Measurements from ENCODE around the gene FRS3.

FRS3 gene

GRCh38 chr6:41741625-41742490, 37.8 kb downstream of the FRS3 start:
- DNase-seq (ENCODE audit: low spot score), result no peak

- DNase-seq (ENCODE audit: low spot score), result no peak
Observed at GRCh38 chr6:41740366-41741162, 39.1 kb downstream of the FRS3 start.

GRCh38 chr6:41739041-41739440, 40.7 kb downstream of the FRS3 start:
- no peak for DNase-seq (ENCODE audit: low spot score)

- no peak for DNase-seq (ENCODE audit: low spot score)
Observed at GRCh38 chr6:41737591-41738130, 42.0 kb downstream of the FRS3 start.

GRCh38 chr6:41736800-41737555, 42.7 kb downstream of the FRS3 start:
- no peak for DNase-seq (ENCODE audit: low spot score)

- no peak for DNase-seq (ENCODE audit: low spot score)
Observed at GRCh38 chr6:41736186-41736733, 43.4 kb downstream of the FRS3 start.

GRCh38 chr6:41735427-41736185, 44.1 kb downstream of the FRS3 start, which contains the start of gene TFEB:
Gene TFEB, minus strand, starts transcription at chr6:41735608. Its CDS starts 44,395 bp downstream, at chr6:41691213.
- DNase-seq (ENCODE audit: low spot score), result peak; percentile 83

- peak; percentile 7 for DNase-seq (ENCODE audit: low spot score)
Observed at GRCh38 chr6:41734666-41735426, 44.9 kb downstream of the FRS3 start.

GRCh38 chr6:41733707-41734665, 45.7 kb downstream of the FRS3 start:
- peak; percentile 28 for DNase-seq (ENCODE audit: low spot score)

- no peak for DNase-seq (ENCODE audit: low spot score)
Observed at GRCh38 chr6:41733360-41733706, 46.4 kb downstream of the FRS3 start.

- DNase-seq (ENCODE audit: low spot score), result no peak
Observed at GRCh38 chr6:41732591-41733359, 46.9 kb downstream of the FRS3 start.

- DNase-seq (ENCODE audit: low spot score), result no peak
Observed at GRCh38 chr6:41732149-41732548, 47.6 kb downstream of the FRS3 start.

- DNase-seq (ENCODE audit: low spot score), result no peak
Observed at GRCh38 chr6:41731561-41732086, 48.1 kb downstream of the FRS3 start.

- DNase-seq (ENCODE audit: low spot score), result no peak
Observed at GRCh38 chr6:41730531-41731436, 48.9 kb downstream of the FRS3 start.

- DNase-seq (ENCODE audit: low spot score), result no peak
Observed at GRCh38 chr6:41729624-41730023, 50.1 kb downstream of the FRS3 start.

- no peak for DNase-seq (ENCODE audit: low spot score)
Observed at GRCh38 chr6:41728954-41729353, 50.7 kb downstream of the FRS3 start.

All from kidney capillary endothelial cell (primary cell).